GM19035 (cell line): ENCODE results near the gene ST14.
"Not testable (repeated sequence)": the region's sequence is repeated elsewhere in the genome, so short reads cannot be mapped to it uniquely, and the experiment has no call there.

Experiments
- ATAC-seq: cut with Tn5 transposase; IDR thresholded peaks from one replicate; pipeline ENCODE4 v1.9.1; 2021; ENCODE audit not compliant: unreplicated experiment

The ST14 gene

DNA sequence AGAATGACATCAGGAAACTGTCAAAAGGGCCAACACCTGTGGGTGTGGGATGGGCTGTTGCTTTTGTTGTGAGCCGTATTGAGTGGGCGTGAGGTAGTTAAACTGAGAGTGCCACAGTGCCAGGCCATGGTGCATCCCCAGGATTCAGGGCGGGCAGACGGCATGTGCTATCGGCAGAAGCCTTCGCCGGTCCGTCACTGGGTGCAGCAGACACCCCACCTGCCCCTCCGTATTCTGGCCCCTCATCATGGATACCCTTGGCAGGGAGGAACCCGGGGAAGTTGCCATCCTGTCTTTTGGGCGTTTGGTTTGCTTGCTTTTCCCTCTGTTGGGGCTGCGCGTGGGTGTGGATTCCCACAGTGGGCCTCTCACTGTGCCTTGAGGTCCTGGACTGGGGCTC is 27.5 kb downstream of the ST14 start:
- no peak for ATAC-seq

- ATAC-seq: no peak
Observed at GRCh38 chr11:130188047-130188446, 28.5 kb downstream of the ST14 start.

GRCh38 chr11:130188585-130189347 is 29.2 kb downstream of the ST14 start:
- ATAC-seq: no peak

- no peak for ATAC-seq
Observed at GRCh38 chr11:130189492-130190210, 30.1 kb downstream of the ST14 start.

- no peak for ATAC-seq
Observed at GRCh38 chr11:130190371-130190881, 30.8 kb downstream of the ST14 start.

DNA sequence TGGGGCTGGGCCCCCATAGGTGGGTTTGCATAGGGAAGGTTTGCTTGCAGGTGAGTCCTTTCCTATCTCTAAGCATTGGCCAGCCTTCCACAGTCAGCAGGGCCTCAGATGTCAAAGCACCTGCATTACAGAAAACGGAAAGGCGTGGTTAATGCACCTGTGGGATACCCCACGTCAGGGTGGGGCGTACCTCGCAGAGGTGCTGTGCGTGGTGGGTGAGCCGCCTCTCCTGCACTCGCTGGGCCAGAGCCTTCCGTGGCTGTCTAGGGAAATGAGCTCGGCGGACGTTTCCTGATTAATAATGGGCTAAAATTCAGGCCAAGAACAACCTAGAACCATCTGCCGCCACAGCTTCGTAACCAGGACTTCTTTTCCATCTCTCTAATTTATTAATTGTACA is 32.3 kb downstream of the ST14 start:
- no peak for ATAC-seq

GRCh38 chr11:130192845-130193267 is 33.3 kb downstream of the ST14 start:
- ATAC-seq: no peak

DNA sequence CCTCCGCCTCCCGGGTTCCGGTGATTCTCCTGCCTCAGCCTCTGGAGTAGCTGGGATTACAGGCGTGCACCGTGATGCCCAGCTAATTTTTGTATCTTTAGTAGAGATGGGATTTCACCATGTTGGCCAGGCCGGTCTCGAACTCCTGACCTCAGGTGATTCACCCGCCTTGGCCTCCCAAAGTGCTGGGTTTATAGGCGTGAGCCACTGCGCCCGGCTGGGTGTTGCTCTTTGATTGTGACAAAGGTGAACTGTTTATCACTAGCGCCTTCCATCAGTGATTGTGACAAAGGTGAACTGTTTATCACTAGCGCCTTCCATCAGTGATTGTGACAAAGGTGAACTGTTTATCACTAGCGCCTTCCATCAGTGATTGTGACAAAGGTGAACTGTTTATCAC is 34.0 kb downstream of the ST14 start:
- not testable (repeated sequence) for ATAC-seq

DNA sequence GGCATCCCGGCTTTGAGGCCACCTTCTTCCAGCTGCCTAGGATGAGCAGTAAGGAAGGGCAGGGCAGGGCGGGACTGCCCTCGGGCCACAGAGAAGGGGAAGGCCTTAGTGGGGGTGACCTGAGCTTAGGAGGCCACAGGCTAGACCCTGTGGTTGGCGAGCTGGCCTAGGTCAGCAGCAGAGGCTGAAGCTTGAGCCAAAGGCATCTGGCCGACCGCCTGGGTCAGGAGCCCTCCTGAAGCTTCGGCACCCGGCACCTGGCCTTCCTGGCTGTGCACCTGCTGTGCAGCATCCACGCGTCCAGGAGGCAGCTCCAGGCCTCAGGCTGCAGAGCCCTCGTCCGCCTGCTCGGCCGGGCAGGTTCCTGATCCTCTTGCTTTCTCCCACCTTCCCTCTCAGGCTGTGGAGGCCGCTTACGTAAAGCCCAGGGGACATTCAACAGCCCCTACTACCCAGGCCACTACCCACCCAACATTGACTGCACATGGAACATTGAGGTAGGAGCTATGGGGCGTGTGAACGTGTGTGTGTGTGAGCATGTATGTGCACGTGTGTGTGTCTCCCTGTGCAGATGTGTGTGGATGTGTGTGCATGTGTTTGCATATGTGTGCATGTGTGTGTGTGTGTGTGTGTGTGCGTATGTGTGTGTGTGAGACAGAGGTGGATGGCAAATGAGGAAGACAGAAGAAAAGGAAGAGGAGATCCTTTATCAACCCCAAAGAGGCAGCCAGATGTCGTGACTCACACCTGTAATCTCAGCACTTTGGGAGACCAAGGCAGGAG is 34.9 kb downstream of the ST14 start:
- ATAC-seq: no peak

- no peak for ATAC-seq
Observed at GRCh38 chr11:130197386-130198035, 37.9 kb downstream of the ST14 start.

DNA sequence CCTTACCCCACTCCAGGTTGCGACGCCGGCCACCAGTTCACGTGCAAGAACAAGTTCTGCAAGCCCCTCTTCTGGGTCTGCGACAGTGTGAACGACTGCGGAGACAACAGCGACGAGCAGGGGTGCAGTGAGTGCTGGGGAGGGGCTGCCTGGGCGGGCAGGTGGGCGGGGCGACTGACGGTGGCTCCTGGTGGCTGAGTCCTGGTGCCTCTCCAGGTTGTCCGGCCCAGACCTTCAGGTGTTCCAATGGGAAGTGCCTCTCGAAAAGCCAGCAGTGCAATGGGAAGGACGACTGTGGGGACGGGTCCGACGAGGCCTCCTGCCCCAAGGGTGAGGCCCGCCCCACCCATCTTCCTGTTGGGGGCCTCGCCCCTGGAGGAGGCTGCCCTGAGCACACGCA is 38.7 kb downstream of the ST14 start:
- ATAC-seq: no peak

DNA sequence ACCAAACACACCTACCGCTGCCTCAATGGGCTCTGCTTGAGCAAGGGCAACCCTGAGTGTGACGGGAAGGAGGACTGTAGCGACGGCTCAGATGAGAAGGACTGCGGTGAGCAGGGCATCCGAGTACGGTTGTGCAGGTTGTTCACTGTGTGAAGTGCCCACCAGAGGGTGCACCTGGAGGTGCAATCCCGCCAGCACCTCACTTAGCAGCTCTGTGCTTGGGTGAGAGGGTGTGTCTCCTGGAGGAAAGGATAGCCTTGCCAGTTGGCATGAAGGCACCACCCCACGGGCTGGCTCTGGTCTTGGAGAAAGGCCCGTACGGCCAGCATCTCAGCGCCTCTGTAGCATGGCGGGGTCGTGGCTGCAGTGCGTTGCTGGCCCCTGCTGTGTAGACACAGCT is 39.4 kb downstream of the ST14 start:
- ATAC-seq: no peak

DNA sequence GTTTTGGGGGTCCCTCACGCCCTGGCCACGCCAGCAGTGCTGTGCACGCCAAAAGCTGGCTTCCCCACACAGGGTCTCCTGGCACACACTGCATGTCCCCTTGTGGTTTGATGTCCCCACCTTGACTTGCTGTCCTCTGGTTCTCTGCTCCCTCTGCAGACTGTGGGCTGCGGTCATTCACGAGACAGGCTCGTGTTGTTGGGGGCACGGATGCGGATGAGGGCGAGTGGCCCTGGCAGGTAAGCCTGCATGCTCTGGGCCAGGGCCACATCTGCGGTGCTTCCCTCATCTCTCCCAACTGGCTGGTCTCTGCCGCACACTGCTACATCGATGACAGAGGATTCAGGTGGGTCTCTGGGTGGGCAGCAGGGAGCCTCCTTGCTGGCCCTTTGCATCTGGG is 40.2 kb downstream of the ST14 start:
- no peak for ATAC-seq

GRCh38 chr11:130201026-130201425 is 41.4 kb downstream of the ST14 start:
- ATAC-seq: no peak

GRCh38 chr11:130202009-130202817 is 42.6 kb downstream of the ST14 start:
- no peak for ATAC-seq

- ATAC-seq: no peak
Observed at GRCh38 chr11:130202818-130203689, 43.5 kb downstream of the ST14 start.

DNA sequence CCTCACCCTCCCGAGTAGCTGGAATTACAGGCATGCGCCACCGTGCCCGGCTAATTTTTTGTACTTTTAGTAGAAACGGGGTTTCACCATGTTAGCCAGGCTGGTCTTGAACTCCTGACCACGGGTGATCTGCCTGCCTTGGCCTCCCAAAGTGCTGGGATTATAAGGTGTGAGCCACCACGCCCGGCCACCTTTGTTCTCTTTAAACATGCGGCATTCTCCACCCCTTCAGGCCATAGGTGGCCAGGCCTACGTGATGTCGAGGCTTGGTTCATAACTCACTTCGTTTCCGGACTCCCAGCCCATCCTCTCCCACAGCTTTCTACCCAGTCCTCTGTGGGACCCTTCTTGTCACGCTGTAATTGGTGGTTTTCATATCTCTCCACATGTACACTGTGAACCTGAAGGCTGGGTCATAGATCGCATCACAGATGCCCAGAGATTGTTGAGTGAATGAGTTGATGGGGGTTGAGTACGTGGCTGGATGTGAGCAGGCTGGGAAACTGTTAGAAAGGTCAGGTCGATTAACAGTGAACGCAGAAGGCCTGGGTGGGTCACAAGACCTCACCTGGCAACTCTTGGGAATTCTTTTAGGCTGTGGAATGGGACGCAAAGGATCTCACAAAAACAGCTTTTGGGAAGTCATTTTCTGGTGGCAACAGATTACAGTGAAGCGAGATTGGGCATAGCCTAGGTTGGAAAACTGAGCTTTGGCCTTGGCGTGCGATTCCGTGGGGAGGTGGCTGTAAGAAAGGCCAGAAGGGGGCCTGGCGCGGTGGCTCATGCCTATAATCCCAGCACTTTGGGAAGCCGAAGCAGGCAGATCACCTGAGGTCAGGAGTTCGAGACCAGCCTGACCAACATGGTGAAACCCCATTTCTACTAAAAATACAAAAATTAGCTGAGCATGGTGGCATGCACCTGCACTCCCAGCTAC is 44.5 kb downstream of the ST14 start:
- ATAC-seq: no peak

GRCh38 chr11:130204703-130205095 is 45.1 kb downstream of the ST14 start:
- ATAC-seq: no peak
